GM13977 (cell line): Measurements from ENCODE around the gene HOXA11.

Source experiments
- DNase-seq: peaks from one replicate; pipeline ENCODE4 v3.0.0; 2012; ENCODE audit warnings: low spot score
- in situ Hi-C: fragments of 300-500 bp; cut with MboI; formaldehyde crosslinking; loops from one replicate; pipeline ENCODE4 v1.12.0; 2022; ENCODE audit warnings: low sequenced_read_pairs, low pct_unique_long_range_greater_than_20kb, mixed read lengths, inconsistent platforms; ENCODE audit not compliant: unreplicated experiment
- TF ChIP-seq, protein P1 (sequence below): IDR thresholded peaks from 2 replicates; pipeline ENCODE4 v1.5.1; 2012; ENCODE audit warnings: mild to moderate bottlenecking, control low read depth; ENCODE audit not compliant: insufficient read depth; ENCODE audit errors: extremely low read depth, missing control alignments

The HOXA11 gene

GRCh38 chr7:27192546-27193334 is 7.7 kb upstream of the HOXA11 start:
- in situ Hi-C loops = no loop called here
- TF ChIP-seq, protein P1, sequence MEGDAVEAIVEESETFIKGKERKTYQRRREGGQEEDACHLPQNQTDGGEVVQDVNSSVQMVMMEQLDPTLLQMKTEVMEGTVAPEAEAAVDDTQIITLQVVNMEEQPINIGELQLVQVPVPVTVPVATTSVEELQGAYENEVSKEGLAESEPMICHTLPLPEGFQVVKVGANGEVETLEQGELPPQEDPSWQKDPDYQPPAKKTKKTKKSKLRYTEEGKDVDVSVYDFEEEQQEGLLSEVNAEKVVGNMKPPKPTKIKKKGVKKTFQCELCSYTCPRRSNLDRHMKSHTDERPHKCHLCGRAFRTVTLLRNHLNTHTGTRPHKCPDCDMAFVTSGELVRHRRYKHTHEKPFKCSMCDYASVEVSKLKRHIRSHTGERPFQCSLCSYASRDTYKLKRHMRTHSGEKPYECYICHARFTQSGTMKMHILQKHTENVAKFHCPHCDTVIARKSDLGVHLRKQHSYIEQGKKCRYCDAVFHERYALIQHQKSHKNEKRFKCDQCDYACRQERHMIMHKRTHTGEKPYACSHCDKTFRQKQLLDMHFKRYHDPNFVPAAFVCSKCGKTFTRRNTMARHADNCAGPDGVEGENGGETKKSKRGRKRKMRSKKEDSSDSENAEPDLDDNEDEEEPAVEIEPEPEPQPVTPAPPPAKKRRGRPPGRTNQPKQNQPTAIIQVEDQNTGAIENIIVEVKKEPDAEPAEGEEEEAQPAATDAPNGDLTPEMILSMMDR = no peak
- peak; percentile 67 for DNase-seq

DNA sequence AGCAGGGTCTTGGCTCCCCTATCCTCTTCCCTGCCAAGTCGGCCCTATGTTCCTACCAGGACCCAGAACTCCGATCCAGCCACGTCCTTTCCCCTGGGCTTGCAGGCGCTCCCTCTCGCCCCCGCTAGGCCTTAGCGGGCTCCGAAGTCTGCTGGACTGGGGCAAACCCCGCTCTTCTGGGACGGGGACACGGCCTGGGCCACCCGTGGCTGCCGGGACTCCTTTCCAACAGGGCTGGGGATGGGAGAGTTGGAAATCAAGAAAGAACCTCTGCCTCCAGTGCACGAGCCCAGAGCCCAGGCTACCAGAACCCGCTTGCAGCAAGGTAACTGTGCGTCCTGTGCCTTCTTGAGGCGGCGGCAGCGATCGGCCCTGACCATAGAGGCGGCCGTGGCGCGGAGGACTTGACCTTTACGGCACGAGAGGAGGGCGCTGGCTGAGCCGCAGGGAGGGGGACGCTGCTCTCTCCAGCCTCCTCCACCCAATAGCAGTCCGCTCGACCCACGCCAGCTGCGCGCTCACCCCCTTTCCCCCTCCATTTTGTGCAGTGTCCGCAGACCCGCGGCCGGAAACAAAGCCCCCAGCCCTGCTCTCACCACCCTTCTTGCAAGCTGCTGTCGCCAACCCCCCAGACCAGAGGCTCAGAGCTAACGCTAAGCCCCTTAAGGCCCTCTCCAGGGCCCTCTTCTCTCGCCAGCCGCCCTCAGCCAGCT is 7.0 kb upstream of the HOXA11 start:
- no peak for DNase-seq
- TF ChIP-seq, protein P1 = no peak
- in situ Hi-C loops = no loop called here

- in situ Hi-C loops = no loop called here
- TF ChIP-seq, protein P1 = no peak
- DNase-seq = no peak
Measured at GRCh38 chr7:27191161-27191731, 6.2 kb upstream of the HOXA11 start.

GRCh38 chr7:27189997-27190748 is 5.1 kb upstream of the HOXA11 start:
- in situ Hi-C loops = no loop called here
- TF ChIP-seq, protein P1 = no peak
- no peak for DNase-seq

- DNase-seq = no peak
- TF ChIP-seq, protein P1 = no peak
- in situ Hi-C loops = no loop called here
Measured at GRCh38 chr7:27189295-27189996, 4.4 kb upstream of the HOXA11 start.
